Pons (tissue), 1 donor: ENCODE data around the gene COL11A2.

Source experiments
- DNase-seq: peaks from one replicate; pipeline ENCODE4 v3.0.0-alpha.2; 2016; ENCODE audit warnings: low spot score

The COL11A2 gene

GRCh38 chr6:33192671-33193602, 670 bp upstream of the COL11A2 start:
- DNase-seq = peak; percentile 66

GRCh38 chr6:33191383-33192104, 723 bp downstream of the COL11A2 start:
- DNase-seq = no peak

GRCh38 chr6:33190504-33191107, 1.7 kb downstream of the COL11A2 start:
- no peak for DNase-seq

- DNase-seq = no peak
Measured at GRCh38 chr6:33189625-33190448, 2.4 kb downstream of the COL11A2 start.

GRCh38 chr6:33189164-33189563, 3.1 kb downstream of the COL11A2 start:
- DNase-seq = no peak

- no peak for DNase-seq
Measured at GRCh38 chr6:33187809-33188208, 4.5 kb downstream of the COL11A2 start.

GRCh38 chr6:33185654-33186187, 6.5 kb downstream of the COL11A2 start:
- DNase-seq = no peak

- no peak for DNase-seq
Measured at GRCh38 chr6:33185190-33185589, 7.1 kb downstream of the COL11A2 start.

GRCh38 chr6:33183071-33183683, 9.1 kb downstream of the COL11A2 start:
- DNase-seq = no peak

- DNase-seq = no peak
Measured at GRCh38 chr6:33181141-33181540, 11.1 kb downstream of the COL11A2 start.

GRCh38 chr6:33178755-33179475, 13.4 kb downstream of the COL11A2 start:
- DNase-seq = no peak

GRCh38 chr6:33177552-33178446, 14.5 kb downstream of the COL11A2 start:
- no peak for DNase-seq

- DNase-seq = no peak
Measured at GRCh38 chr6:33176906-33177305, 15.4 kb downstream of the COL11A2 start.

GRCh38 chr6:33175436-33176069, 16.7 kb downstream of the COL11A2 start:
- DNase-seq = no peak

- DNase-seq = no peak
Measured at GRCh38 chr6:33174784-33175183, 17.5 kb downstream of the COL11A2 start.

GRCh38 chr6:33173535-33174180, 18.6 kb downstream of the COL11A2 start:
- DNase-seq = no peak

GRCh38 chr6:33172688-33173534, 19.4 kb downstream of the COL11A2 start:
- no peak for DNase-seq
